Neural progenitor cell (in vitro differentiated cells): ENCODE data around the gene MGP. TPM values are rescaled to one million over a fixed set of nuclear protein-coding genes. Genes with fewer than 3 reads are reported as not detected.
A peak's percentile ranks its signal among the peaks of the same experiment; 100 is the strongest.

Source experiments
- DNase-seq: peaks from one replicate; pipeline ENCODE4 v3.0.0-alpha.2; 2016; ENCODE audit warnings: low spot score
- H2AFZ ChIP-seq: fragments of 200-600 bp; sonication (generic); replicated peaks from 2 replicates; pipeline ENCODE4 v1.6.1; 2016; ENCODE audit warnings: antibody characterized with exemption
- H3F3A ChIP-seq: fragments of 200-600 bp; sonication (generic); 2 replicates; pipeline ENCODE4 v1.6.1; 2016; ENCODE audit warnings: antibody characterized with exemption, low read depth
- H3K27ac ChIP-seq: fragments of 200-600 bp; sonication (generic); 2 replicates; pipeline ENCODE4 v1.5.1; 2016; ENCODE audit warnings: mild to moderate bottlenecking
- H3K27me3 ChIP-seq: fragments of 200-600 bp; sonication (generic); 2 replicates; pipeline ENCODE4 v1.6.1; 2016; ENCODE audit warnings: mild to moderate bottlenecking, moderate library complexity
- H3K36me3 ChIP-seq: fragments of 200-600 bp; sonication (generic); 2 replicates; pipeline ENCODE4 v1.5.1; 2016
- H3K4me1 ChIP-seq: fragments of 200-600 bp; sonication (generic); 2 replicates; pipeline ENCODE4 v1.6.1; 2016; ENCODE audit warnings: mixed run types
- H3K4me2 ChIP-seq: fragments of 200-600 bp; sonication (generic); 2 replicates; pipeline ENCODE4 v1.6.1; 2016
- H3K4me3 ChIP-seq: fragments of 200-600 bp; sonication (generic); 2 replicates; pipeline ENCODE4 v1.5.1; 2016
- H3K79me2 ChIP-seq: fragments of 200-600 bp; sonication (generic); 2 replicates; pipeline ENCODE4 v1.6.1; 2016; ENCODE audit warnings: low read depth
- H3K9ac ChIP-seq: fragments of 200-600 bp; sonication (generic); 2 replicates; pipeline ENCODE4 v1.6.1; 2016
- H3K9me3 ChIP-seq: fragments of 200-600 bp; sonication (generic); 2 replicates; pipeline ENCODE4 v1.5.1; 2016; ENCODE audit warnings: low read depth
- H4K20me1 ChIP-seq: fragments of 200-600 bp; sonication (generic); 2 replicates; pipeline ENCODE4 v1.6.1; 2016; ENCODE audit warnings: low read depth
- H3K27ac Mint-ChIP-seq: 3 replicates; pipeline ENCODE4 v1.8.0; 2021; ENCODE audit warnings: mixed read lengths
- H3K27me3 Mint-ChIP-seq: 2 replicates; pipeline ENCODE4 v1.8.0; 2022; ENCODE audit warnings: low read depth, mild to moderate bottlenecking, inconsistent platforms, moderate library complexity, mixed read lengths; ENCODE audit not compliant: insufficient read depth
- H3K36me3 Mint-ChIP-seq: 3 replicates; pipeline ENCODE4 v1.8.0; 2021; ENCODE audit warnings: mixed read lengths
- H3K4me1 Mint-ChIP-seq: 3 replicates; pipeline ENCODE4 v1.8.0; 2021; ENCODE audit warnings: mixed read lengths
- H3K4me3 Mint-ChIP-seq: 3 replicates; pipeline ENCODE4 v1.8.0; 2021; ENCODE audit warnings: mild to moderate bottlenecking, moderate library complexity, mixed read lengths
- H3K9me3 Mint-ChIP-seq: 3 replicates; pipeline ENCODE4 v1.8.0; 2020; ENCODE audit warnings: mixed read lengths
- EZH2 ChIP-seq: fragments of 200-600 bp; sonication (generic); IDR thresholded peaks from 2 replicates; pipeline ENCODE4 v1.6.1; 2017; ENCODE audit warnings: antibody characterized with exemption, mild to moderate bottlenecking, moderate library complexity
- EZH2phosphoT487 ChIP-seq: fragments of 200-600 bp; sonication (generic); IDR thresholded peaks from 2 replicates; pipeline ENCODE4 v1.6.1; 2017; ENCODE audit warnings: antibody characterized with exemption
- total RNA-seq: library from RNA; depleted of rRNA; stranded (reverse); fragments of >200 nt; gene quantifications from 2 replicates; pipeline ENCODE4 v1.2.3, GENCODE V29; 2015; ENCODE audit warnings: low replicate concordance
- TF ChIP-seq, protein P1 (sequence below): fragments of 200-600 bp; sonication (generic); IDR thresholded peaks from 2 replicates; pipeline ENCODE4 v1.5.1; 2017; ENCODE audit warnings: antibody characterized with exemption, mild to moderate bottlenecking

The MGP gene
- total RNA-seq, 1 donor from 2014 or later, result not detected

DNA sequence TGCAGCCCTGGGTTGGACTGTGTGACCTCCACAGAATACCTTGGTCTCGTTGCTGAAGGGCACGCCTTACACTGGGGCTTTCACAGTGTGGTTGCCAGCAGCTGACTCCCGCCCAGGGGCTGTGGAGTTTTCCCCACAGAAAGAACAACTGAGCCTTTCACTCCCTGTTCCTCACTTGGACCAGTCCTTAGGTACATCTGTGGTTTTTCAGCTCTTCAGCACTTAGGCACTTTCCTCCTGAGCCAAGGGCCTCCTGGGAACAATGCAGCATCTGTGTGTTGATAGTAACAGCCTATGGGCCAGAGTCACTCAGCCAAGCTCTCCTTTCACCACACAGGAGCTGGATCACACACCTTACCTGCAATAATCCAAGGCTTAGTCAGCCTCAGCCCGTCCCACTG is 27.7 kb upstream of the MGP start:
- no peak for DNase-seq
- Mint-ChIP-seq H3K4me3 (no peak overlapping the region), H3K4me1 (no peaks in the 10 kb centered on the region), H3K9me3 (no peaks in the 10 kb centered on the region), H3K36me3 (no peaks in the 10 kb centered on the region), H3K27ac (peak overlapping the region; percentile 9), H3K27me3 (peaks cover 2% of the 10 kb centered on the region)
- no peaks in the 10 kb centered on the region for H3K79me2 ChIP-seq
- no peak overlapping the region for H3K4me2 ChIP-seq
- no peaks in the 10 kb centered on the region for H3K4me1 ChIP-seq
- no peaks in the 10 kb centered on the region for H3K27me3 ChIP-seq
- H3K9ac ChIP-seq, result no peak overlapping the region
- H3F3A ChIP-seq, result no peaks in the 10 kb centered on the region
- no peaks in the 10 kb centered on the region for H4K20me1 ChIP-seq
- no peaks in the 10 kb centered on the region for H3K9me3 ChIP-seq
- H2AFZ ChIP-seq, result no peak overlapping the region
- TF ChIP-seq EZH2phosphoT487 (no peak), EZH2 (no peak)
- TF ChIP-seq, protein P1, sequence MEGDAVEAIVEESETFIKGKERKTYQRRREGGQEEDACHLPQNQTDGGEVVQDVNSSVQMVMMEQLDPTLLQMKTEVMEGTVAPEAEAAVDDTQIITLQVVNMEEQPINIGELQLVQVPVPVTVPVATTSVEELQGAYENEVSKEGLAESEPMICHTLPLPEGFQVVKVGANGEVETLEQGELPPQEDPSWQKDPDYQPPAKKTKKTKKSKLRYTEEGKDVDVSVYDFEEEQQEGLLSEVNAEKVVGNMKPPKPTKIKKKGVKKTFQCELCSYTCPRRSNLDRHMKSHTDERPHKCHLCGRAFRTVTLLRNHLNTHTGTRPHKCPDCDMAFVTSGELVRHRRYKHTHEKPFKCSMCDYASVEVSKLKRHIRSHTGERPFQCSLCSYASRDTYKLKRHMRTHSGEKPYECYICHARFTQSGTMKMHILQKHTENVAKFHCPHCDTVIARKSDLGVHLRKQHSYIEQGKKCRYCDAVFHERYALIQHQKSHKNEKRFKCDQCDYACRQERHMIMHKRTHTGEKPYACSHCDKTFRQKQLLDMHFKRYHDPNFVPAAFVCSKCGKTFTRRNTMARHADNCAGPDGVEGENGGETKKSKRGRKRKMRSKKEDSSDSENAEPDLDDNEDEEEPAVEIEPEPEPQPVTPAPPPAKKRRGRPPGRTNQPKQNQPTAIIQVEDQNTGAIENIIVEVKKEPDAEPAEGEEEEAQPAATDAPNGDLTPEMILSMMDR, result no peak
- H3K36me3 ChIP-seq, result no peaks in the 10 kb centered on the region
- H3K4me3 ChIP-seq, result no peak overlapping the region
- H3K27ac ChIP-seq, result no peak overlapping the region

DNA sequence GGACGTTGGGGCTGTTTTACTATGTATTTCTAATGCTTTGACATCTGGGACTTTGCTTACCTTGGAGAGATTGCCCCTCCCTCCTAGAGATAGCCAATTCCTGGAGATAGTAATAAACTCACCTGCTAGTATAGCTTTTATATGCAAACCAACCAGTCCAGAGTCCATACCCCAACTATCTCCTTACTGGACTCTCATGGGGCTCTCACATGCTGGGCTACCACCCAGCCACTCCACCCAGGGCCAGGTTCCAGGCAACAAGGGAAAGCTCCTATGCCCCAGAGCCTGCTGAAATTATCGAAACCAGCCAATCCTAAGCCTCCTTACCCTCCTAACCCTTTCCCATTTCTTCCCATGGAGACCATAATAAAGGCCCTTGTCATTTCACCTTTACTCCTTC is 25.5 kb upstream of the MGP start:
- Mint-ChIP-seq H3K27me3 (peaks cover 2% of the 10 kb centered on the region), H3K27ac (no peak overlapping the region), H3K36me3 (no peaks in the 10 kb centered on the region), H3K9me3 (no peaks in the 10 kb centered on the region), H3K4me3 (no peak overlapping the region), H3K4me1 (no peaks in the 10 kb centered on the region)
- no peaks in the 10 kb centered on the region for H3F3A ChIP-seq
- no peak overlapping the region for H2AFZ ChIP-seq
- H4K20me1 ChIP-seq, result no peaks in the 10 kb centered on the region
- H3K4me3 ChIP-seq, result no peak overlapping the region
- no peak for TF ChIP-seq EZH2
- TF ChIP-seq, protein P1, result no peak
- TF ChIP-seq EZH2phosphoT487, result no peak
- H3K79me2 ChIP-seq, result no peaks in the 10 kb centered on the region
- H3K27ac ChIP-seq, result no peak overlapping the region
- H3K4me2 ChIP-seq, result no peak overlapping the region
- H3K27me3 ChIP-seq, result no peaks in the 10 kb centered on the region
- H3K9ac ChIP-seq, result no peak overlapping the region
- no peak for DNase-seq
- H3K9me3 ChIP-seq, result no peaks in the 10 kb centered on the region
- H3K36me3 ChIP-seq, result no peaks in the 10 kb centered on the region
- no peaks in the 10 kb centered on the region for H3K4me1 ChIP-seq

DNA sequence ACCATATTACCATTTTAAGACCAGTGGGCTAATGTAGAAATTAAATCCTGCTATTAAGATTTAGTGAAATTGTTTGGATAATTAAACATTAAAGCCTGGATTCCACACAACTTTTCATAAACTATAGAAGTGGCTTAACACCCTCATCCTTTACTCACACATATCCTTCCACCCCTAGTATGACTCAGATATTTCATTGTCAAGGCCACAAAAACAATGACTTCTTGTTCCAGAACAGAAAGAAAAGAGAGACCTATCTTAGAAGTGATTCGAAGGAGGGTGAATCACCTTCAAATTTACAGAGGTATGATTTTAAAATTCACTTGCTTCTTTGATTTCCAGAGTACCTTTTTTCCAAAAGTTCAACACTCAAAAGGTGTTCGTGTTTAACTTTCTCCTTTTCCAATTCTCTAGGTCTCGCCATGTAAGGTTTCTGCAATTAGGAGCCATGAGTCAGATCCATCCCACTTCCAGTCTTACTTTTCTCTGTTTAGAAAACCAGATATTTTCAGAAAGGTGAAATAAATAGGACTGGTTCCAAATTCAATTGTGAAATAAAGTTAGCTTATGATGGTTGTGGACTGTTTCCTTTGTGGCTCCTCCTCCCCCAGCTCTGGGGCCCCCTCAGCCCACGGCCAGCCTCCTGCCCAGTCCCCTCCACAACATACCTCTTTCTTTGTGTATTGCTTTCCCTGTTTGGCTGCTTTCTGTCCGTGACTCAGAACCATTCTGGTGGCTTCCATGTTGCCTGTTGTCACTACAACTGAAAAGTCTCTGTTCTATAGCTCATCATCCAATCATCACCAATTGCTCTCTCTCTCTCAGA is 24.6 kb upstream of the MGP start:
- H3K36me3 ChIP-seq, result no peaks in the 10 kb centered on the region
- H2AFZ ChIP-seq, result no peak overlapping the region
- H3K79me2 ChIP-seq, result no peaks in the 10 kb centered on the region
- no peak overlapping the region for H3K4me3 ChIP-seq
- Mint-ChIP-seq H3K27ac (no peak overlapping the region), H3K4me1 (no peaks in the 10 kb centered on the region), H3K4me3 (no peak overlapping the region), H3K9me3 (no peaks in the 10 kb centered on the region), H3K36me3 (no peaks in the 10 kb centered on the region), H3K27me3 (no peaks in the 10 kb centered on the region)
- no peaks in the 10 kb centered on the region for H3K9me3 ChIP-seq
- no peaks in the 10 kb centered on the region for H4K20me1 ChIP-seq
- no peaks in the 10 kb centered on the region for H3K27me3 ChIP-seq
- no peak for DNase-seq
- no peak overlapping the region for H3K27ac ChIP-seq
- no peaks in the 10 kb centered on the region for H3F3A ChIP-seq
- TF ChIP-seq EZH2phosphoT487 (no peak), EZH2 (no peak)
- TF ChIP-seq, protein P1, result no peak
- no peaks in the 10 kb centered on the region for H3K4me1 ChIP-seq
- H3K9ac ChIP-seq, result no peak overlapping the region
- H3K4me2 ChIP-seq, result no peak overlapping the region
